ENCODE measurements around the gene MYH9.
"Not testable (repeated sequence)": the region's sequence is repeated elsewhere in the genome, so short reads cannot be mapped to it uniquely, and the experiment has no call there.

The MYH9 gene

DNA sequence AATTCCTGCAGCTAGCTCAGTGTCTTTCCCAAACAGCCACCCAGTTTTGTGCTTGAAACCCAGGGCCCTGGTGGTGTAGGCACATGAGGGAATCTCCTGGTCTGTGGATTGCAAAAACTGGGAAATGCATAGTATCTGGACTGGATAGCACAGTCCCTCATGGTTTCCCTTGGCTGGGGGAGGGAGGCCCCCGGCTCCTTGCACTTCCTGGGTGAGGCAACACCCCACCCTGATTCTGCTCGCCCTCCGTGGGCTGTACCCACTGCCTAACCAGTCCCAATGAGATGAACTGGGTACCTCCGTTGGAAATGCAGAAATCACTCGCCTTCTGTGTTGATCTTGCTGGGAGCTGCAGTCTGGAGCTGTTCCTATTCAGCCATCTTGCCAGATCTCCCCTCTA lies 115.8 kb downstream of the MYH9 start:
- DNase-seq (ENCODE audit: low read depth in 2 of 2) = not testable (repeated sequence)

DNA sequence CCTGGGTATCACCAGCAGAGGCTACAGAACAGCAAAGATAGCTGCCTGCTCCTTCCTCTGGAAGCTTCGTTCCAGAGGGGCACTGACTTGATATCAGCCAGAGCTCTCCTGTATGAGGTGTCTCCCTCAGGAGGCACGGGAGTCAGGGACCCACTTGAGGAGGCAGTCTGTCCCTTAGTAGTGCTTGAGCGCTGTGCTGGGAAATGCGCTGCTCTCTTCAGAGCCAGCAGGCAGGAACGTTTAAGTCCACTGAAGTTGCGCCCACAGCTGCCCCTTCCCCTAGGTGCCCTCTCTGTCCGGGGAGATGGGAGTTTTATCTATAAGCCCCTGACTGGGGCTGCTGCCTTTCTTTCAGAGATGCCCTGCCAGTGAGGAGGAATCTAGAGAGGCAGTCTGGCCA lies 116.5 kb downstream of the MYH9 start:
- not testable (repeated sequence) for DNase-seq (ENCODE audit: low read depth in 2 of 2)

DNA sequence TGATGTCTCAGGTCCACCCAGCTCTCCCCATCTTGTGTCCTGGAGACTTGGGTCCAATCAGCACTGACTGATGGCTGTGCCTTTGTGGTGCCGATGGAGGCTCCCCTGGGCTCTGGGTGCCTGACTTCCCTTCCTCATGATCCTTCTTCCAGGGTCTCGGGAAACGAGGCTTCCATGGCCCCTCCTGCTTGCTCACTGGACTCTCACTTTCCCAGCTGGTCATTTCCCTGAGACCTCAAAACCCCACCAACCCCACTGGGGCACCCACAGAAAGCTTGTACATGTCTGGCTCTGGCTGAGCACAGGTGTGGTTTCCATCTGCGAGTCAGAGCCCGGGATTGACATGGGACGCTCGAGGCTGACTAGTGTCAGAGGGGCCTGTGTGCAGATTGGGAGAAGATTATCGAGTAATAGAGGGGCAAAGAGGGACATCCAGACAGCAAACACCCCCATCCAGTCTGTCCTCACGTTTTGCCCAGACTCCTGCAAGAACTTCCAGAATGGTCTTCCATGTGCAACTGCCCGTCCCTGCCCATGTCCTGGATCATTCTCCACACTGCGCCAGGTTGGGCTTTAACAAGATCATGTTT lies 119.8 kb downstream of the MYH9 start:
- DNase-seq (ENCODE audit: low read depth in 2 of 2) = no peak

DNA sequence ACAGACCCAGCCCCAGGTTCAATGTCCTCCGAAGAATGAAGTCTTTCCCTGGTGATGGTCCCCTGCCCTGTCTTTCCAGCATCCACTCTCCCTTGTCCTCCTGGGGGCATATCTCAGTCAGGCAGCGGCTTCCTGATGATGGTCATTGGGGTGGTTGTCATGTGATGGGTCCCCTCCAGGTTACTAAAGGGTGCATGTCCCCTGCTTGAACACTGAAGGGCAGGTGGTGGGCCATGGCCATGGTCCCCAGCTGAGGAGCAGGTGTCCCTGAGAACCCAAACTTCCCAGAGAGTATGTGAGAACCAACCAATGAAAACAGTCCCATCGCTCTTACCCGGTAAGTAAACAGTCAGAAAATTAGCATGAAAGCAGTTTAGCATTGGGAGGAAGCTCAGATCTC lies 120.7 kb downstream of the MYH9 start:
- no peak for DNase-seq (ENCODE audit: low read depth in 2 of 2)

DNA sequence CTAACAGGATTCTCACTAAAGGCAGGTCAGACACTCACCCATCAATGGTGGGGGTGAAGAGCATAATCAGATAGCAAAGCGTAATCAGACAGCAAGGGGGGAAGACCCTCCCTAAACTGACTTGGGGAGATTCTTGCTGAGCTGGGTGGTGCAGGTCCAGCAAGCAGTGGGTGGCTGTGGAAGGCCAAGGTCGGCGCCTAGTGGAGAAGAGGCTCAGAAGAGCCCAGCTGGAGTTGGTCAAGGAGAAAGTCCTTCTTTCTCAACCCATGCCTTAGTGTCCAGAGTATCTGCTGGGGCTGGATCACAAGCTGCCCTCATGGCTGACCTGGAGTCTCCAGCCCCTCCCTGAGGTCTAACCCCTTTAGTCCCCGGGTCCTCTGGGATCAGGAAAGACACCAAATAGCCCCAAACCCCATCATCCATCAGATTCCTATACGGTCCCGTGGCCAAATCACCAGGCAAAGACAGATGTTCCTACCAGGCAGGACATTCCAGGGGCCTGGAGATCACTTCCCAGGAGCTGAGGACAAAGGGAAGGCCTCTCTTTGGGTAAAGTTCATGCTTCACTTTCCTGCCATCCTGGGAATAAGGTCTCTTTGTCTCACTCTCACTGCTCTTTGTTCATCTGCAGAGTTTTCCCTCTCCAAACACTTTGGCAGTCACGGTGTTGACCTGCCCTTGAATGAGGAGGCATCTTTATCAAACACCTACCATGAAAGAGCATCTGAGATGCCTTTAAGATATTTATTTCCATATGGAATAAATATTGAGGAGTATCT lies 123.7 kb downstream of the MYH9 start:
- DNase-seq (ENCODE audit: low read depth in 2 of 2) = not testable (repeated sequence)

DNA sequence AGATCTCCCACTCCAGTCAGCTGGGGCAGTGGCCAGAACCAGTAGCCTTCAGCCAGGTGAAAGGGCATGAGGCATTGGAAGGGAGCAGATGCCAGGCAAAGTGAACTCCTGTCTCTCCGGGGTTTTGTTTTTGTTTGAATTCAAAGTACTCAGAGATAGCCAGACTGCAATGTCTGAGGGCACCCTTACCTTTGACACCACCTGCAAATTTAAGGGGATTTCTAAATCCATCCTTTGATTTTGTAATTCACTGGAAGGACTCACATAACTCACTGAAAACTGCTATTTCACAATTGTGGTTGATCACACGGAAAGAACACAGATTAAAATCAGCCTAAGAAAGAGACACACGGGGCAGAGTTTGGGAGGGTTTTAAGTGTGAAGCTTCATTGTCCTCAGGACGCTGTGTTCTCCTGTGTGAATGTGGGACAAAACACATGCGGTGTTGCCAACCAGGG lies 124.5 kb downstream of the MYH9 start:
- DNase-seq (ENCODE audit: low read depth in 2 of 2) = not testable (repeated sequence)

DNA sequence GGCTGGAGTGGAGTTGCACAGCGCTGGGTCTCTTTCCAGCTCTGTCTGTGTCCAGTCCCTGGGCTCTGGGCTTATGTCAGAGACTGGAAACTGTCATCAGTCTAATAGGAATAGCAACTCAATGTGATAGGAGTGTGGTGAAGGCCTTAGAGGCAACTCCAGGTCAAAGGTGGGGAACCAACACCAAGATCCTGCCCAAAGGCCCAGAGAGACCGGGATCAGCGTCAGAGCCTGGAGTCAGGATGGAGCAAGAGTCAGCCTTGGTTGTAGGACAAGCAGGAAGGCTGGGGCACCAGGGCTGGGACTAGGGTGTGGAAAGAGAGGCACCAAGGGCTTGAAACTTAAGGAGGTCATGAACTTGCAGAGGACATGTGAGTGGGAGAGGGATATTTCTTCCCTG lies 125.5 kb downstream of the MYH9 start:
- DNase-seq (ENCODE audit: low read depth in 2 of 2) = not testable (repeated sequence)

DNA sequence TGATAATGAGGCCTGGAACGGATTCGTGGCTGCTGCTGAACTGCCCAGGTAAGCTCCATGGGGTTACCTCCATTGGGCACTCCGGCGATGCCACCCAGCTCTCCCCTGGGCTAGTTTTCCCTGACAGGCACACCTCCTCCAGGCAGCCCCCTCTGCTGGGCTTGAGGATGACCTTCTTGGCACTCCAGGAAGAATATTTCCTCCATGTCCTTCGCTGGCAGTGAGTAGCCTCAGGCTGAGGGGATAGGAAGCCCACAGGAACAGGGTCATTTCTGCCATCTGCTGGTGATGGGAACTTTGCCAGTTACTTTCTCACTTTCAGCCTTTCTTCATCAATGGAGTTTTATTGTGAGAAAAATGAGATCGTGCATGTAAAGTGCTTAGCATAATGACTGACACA lies 126.1 kb downstream of the MYH9 start:
- DNase-seq (ENCODE audit: low read depth in 2 of 2) = not testable (repeated sequence)

DNA sequence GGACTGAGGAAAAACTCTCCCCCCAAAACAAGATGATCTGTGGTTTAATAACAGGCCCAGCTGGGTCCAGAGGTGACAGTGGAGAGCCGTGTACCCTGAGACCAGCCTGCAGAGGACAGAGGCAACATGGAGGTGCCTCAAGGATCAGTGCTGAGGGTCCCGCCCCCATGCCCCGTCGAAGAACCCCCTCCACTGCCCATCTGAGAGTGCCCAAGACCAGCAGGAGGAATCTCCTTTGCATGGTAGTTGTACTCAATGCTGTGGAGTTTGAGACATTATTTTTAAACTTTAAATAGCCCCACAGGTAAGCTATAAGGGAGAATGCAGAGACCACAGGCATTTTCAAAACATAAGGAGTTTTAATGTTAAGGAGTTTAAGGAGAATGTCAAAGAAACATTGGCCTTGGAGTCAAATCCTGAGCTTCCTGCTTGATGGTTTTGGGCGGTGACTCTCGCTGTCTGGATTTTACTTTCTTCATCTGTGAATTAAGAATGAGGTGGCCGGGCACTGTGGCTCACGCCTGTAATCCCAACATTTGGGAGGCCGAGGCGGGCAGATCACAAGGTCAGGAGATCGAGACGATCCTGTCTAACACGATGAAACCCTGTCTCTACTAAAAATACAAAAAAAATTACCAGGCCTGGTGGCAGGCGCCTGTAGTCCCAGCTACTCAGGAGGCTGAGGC lies 128.0 kb downstream of the MYH9 start:
- no peak for DNase-seq (ENCODE audit: low read depth in 2 of 2)

DNA sequence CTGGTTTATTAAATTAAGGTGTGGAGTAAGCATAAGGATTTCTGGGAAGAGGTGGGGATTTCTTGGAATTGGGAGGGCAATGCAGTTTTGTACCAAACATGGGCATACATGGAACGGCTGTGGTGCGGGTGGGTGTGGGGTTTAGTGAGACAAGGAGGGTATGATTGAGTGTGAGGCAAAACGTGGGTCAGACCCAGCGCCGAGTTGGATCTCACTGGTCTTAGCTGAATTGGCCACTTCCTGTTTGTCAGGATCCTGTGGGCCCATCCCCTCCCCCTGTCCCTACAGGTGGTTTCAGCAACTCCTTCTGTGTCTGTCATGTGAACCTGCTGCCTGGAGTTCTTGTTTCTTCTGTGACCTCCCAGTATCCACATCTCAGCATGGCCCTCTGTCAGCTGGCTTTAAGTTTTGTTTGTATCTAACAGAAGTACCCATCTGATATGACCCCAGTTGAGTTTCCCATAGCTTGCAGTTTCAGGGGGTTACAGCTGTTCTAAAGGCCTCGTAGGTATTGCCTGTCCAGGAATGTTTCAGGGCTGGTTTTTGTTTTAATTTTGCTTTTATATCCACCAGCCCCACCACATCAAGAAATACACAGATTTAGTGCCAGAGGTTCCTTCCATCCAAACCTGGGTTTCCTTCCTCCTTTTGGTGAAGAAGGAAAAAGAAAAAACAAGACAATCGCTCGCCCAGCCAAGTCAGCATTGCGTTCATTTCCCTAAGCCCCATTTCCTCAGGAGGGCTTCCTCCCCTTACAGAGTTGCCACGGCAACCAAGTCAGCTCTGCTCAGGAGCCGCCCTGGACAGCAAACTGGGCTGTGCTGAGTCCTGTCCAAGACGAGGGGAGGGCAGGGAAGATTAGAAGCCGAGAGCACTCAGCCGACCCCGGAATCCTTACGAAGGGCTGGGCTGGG lies 128.8 kb downstream of the MYH9 start:
- no peak for DNase-seq (ENCODE audit: low read depth in 2 of 2)

DNA sequence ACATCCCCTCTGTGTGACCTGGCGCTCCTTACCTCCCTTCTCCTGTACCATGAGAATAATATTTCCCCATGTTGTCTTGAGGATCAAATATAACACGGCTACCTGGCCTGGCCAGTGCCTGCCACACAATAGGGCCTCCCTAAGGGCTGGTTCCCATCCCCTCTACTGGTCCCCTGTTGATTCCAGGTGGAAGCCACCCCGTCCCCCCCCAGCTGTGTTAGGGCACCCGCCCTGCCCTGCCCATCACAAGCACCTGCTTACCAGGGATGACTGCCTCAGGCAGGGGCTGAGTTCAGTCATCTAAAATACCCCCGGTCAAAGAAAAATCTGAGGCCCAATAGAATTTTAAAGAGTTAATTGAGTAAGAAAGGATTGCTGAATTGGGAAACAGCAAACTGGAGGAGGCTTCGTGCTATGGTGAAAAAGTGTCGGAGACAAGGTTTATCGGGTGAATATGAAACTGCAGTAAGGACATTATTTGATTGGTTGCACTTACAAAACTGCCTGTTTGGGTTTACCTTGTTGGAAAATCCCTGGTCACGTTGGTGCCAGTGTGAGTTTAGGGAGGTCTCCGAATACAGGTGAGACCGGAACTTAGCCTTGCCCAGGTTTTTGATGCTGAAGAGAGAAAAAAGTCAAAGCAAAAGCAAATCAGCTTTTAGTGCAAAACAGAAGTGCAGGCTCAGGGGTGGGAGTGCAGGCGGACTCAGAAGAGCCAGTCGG lies 129.7 kb downstream of the MYH9 start:
- DNase-seq (ENCODE audit: low read depth in 2 of 2) = no peak

DNA sequence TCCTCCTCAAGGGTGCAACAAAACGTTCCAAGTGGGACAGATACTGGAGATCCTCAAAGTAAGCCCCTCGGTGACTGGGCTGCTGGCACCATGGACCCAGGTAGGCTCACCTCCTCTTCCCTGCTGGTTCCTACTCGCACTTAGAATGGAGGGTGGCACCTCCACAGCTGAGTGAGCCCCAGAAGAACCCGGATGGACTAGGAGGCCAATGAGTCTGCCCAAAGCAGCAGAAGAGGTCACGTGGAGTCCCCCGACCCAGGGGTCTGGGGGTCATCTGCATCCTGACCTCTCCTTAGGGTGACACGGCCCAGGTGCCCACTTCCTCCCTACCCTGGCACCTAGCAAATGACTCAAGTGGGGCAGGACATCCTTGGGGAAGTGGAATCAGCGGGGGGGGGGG lies 130.5 kb downstream of the MYH9 start:
- no peak for DNase-seq (ENCODE audit: low read depth in 2 of 2)

DNA sequence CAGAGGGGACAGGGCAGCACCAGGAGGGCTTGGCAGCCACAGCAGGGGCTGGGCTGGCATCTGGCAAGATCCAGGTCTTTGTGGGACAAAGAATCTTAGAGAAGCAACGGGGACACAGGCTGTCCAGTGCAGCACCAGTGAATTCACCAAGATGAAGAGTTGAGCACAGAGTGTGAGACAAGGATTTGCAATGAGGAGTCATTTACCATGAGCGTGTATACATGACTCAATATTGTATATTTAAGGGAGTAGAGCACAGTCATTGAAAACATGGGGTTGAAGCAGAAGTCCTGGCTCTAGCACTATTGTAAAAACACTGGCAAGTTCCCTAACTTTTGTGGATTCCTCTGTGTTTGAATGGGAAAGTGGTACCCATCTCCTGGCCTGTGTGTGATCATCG lies 131.3 kb downstream of the MYH9 start:
- DNase-seq (ENCODE audit: low read depth in 2 of 2) = no peak

DNA sequence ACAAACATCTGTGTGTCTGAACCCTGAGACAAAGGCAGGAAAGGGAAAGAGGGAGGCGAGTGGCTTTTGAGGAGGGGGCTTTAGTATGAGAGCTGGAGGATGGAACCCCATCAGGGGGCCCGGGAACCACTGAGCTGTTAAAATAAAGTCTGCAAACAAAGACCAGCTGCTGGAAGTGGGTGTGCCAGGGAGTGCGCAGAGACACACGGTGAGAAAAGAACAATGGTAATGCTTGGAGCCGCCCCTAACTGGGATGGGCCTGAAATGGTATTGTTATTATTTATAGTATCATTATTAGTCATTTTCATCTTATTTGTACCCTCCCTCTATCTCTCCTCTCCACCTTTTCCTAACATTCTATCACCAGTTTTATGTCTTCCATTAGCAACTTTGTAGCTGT lies 132.2 kb downstream of the MYH9 start:
- DNase-seq (ENCODE audit: low read depth in 2 of 2) = not testable (repeated sequence)

DNA sequence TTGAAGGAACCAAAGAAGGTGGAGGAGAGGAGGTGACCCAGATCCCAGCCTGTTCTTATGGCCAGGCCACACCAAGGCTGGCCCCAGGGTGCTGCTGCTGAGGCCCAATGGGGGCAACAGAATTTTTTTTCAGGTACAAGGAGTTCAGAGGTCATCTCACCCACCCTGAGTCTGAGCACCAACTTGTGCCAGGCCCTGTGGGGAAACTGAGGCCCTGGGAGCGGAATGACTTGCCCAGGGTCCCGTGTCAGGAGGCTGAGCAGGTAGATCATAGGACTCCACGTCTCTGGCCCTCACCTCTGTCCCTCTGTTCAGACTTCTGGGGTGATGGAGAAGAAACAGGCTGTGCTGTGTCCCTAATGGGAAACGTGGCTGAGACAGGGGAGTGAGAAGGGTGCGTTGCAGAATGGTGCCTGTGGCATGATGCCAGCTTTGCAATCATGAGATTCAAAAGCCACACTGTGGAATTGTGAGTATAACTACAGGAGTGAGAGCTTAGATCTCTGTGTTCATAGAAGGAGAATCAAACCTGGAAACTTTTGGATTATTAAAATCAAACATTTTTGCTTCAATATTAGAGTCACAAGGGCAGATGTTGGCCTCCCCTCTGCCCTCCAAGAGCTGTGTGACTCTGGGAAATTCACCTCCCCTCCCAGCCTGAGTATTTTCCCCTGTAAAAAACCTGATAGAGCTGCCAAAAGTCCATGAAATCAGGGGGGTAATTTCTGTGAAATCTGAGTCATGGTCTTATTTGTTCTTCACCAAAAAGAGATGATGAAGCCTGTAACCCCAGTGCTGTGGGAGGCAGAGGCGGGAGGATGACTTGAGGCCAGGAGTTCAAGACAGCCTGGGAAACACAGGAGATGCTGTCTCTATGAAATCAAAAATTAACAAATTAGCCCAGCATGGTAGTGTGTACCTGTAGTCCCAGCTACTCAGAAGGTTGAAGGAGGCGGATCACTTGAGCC lies 134.0 kb downstream of the MYH9 start:
- no peak for DNase-seq (ENCODE audit: low read depth in 2 of 2)

DNA sequence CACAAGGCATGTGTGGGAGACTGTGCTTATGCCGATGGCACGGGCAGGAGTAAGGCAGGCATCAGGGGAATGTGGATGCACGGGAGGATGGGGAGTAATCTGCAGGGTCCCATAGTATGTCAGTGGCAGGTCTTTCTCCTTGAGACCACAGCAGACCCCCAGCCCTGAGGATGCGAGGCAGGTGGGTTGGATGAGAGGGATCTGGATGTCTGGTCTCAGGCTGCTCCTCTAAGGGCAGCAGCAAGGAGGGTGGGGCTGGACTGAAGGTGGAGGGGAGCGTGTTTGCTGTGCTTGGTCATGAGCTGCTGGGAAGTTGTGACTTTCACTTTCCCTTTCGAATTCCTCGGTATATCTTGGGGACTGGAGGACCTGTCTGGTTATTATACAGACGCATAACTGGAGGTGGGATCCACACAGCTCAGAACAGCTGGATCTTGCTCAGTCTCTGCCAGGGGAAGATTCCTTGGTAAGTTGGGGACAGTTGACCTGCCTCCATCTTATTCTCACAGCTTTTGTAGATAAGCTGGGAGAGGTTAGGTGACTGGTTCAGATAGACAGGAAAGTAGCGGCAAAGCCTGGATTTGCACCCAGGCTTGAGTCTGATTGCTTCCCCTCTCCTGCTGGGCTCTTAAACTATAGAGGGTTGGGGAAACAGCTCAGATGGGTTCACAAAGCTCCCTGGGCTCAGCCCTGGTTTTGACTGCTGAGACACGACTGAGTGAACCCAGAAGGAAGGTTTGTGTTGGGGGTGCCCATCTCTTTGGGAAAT lies 134.8 kb downstream of the MYH9 start, which contains the start of gene APOL1:
TSS of gene APOL1 (plus strand) at position 380 of the 769 bp plus-strand sequence. CDS start 1,823 bp downstream, outside the sequence.
- DNase-seq (ENCODE audit: low read depth in 2 of 2) = no peak

DNA sequence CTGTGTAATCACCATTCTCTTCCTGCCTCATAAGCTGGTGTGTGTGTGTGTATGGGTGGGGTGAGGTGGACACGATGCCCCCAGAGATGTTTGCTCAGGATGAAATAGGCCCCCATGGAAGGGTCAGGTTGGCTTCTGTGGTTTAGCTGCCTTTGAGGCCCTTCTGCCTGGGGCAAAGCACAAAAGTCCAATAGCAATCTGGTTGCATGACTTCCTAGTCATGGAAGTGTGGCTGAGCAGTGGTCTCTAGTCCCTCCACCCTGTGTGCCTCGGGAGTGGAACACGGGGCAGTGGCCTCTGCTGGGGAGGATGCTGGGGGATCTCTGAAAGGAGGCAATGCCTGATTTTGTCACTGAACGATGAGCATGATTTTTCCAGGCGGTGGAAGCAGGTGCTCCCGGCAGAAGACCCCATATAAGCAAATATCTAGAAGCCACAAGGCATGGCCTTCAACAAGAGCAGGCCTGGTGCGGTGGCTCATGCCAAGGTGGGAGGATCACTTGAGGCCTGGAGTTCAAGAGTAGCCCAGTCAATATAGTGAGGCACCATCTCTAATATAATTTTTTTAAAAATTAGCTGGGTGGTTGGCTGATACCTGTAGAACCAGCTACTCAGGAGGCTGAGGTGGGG lies 135.7 kb downstream of the MYH9 start:
- DNase-seq (ENCODE audit: low read depth in 2 of 2) = not testable (repeated sequence)

DNA sequence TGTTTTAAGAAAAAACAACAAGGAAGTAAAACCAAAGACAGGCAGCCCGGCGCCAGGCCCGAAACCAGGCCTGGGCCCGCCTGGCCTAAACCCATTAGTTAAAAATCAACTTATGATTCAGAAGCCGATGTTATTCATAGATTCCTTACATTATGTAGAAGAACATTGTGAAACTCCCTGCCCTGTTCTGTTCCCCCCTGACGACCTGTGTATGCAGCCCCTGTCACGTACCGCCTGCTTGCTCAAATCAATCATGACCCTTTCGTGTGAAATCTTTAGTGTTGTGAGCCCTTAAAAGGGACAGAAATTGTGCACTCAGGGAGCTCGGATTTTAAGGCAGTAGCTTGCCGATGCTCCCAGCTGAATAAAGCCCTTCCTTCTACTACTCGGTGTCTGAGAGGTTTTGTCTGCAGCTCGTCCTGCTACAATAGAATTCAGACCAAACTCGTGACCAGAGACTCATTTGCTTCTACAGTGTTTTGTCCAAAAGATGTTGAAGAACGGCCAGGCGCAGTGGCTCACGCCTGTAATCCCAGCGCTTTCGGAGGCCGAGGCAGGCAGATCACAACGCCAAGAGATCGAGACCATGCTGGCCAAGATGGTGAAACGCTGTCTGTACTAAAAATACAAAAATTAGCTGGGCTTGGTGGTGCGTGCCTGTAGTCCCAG lies 137.3 kb downstream of the MYH9 start:
- not testable (repeated sequence) for DNase-seq (ENCODE audit: low read depth in 2 of 2)

Measured in stimulated activated CD8-positive, alpha-beta memory T cell treated with anti-CD3 and anti-CD28 coated beads, Interleukin-7, amount 100 ng/mL, for 1 hour (primary cell).